GM12878 (cell line): ENCODE measurements around the gene TMBIM6. TPM values are rescaled to one million over a fixed set of nuclear protein-coding genes. Genes with fewer than 3 reads are reported as not detected.

Source experiments
- ATF7 ChIP-seq: fragments of 450-650 bp; IDR thresholded peaks from 2 replicates; pipeline ENCODE4 v1.6.1; 2016; ENCODE audit warnings: low read depth, mild to moderate bottlenecking
- EED ChIP-seq: sonication (generic); IDR thresholded peaks from 2 replicates; pipeline ENCODE4 v1.6.1; 2016; ENCODE audit warnings: antibody characterized with exemption, low read depth
- ESRRA ChIP-seq: IDR thresholded peaks from 2 replicates; pipeline ENCODE4 v1.6.1; 2012; ENCODE audit warnings: mild to moderate bottlenecking, low read length, improper control_type of control experiment
- FOXK2 ChIP-seq: fragments of 450-650 bp; IDR thresholded peaks from 2 replicates; pipeline ENCODE4 v1.6.1; 2017; ENCODE audit warnings: mild to moderate bottlenecking, moderate library complexity
- GABPA ChIP-seq: IDR thresholded peaks from 2 replicates; pipeline ENCODE4 v1.6.1; 2014; ENCODE audit warnings: antibody characterized with exemption, low read depth, mild to moderate bottlenecking, inconsistent platforms
- GATAD2B ChIP-seq: fragments of 450-650 bp; conservative IDR thresholded peaks from 2 replicates; pipeline ENCODE4 v1.6.1; 2017; ENCODE audit warnings: low read depth, mild to moderate bottlenecking, moderate library complexity
- MEF2A ChIP-seq: IDR thresholded peaks from 2 replicates; pipeline ENCODE4 v1.6.1; 2011; ENCODE audit warnings: low read depth, mild to moderate bottlenecking, low read length, moderate library complexity; ENCODE audit not compliant: insufficient read depth
- NFYA ChIP-seq: IDR thresholded peaks from 2 replicates; pipeline ENCODE4 v1.6.1; 2011; ENCODE audit warnings: low read depth, mild to moderate bottlenecking, low read length, improper control_type of control experiment, borderline replicate concordance
- NFYB ChIP-seq: IDR thresholded peaks from 2 replicates; pipeline ENCODE4 v1.6.1; 2011; ENCODE audit warnings: low read depth, mild to moderate bottlenecking, low read length, improper control_type of control experiment, moderate library complexity; ENCODE audit not compliant: insufficient read depth
- RELA ChIP-seq: fragments of 450-650 bp; IDR thresholded peaks from 2 replicates; pipeline ENCODE4 v1.8.0; 2014; ENCODE audit warnings: borderline replicate concordance; ENCODE audit not compliant: partially characterized antibody
- RELB ChIP-seq: fragments of 450-650 bp; IDR thresholded peaks from 2 replicates; pipeline ENCODE4 v1.6.1; 2017; ENCODE audit warnings: low read depth, mild to moderate bottlenecking, moderate library complexity
- RFX5 ChIP-seq: IDR thresholded peaks from 2 replicates; pipeline ENCODE4 v1.6.1; 2011; ENCODE audit warnings: low read depth, low read length, improper control_type of control experiment
- TCF7 ChIP-seq: IDR thresholded peaks from 2 replicates; pipeline ENCODE4 v1.6.1; 2014; ENCODE audit warnings: antibody characterized with exemption, borderline replicate concordance
- ZNF24 ChIP-seq: fragments of 450-650 bp; IDR thresholded peaks from 2 replicates; pipeline ENCODE4 v1.6.1; 2017; ENCODE audit warnings: antibody characterized with exemption, mild to moderate bottlenecking
- ZNF384 ChIP-seq: IDR thresholded peaks from 2 replicates; pipeline ENCODE4 v1.6.1; 2012; ENCODE audit warnings: low read depth, mild to moderate bottlenecking, low read length, improper control_type of control experiment, borderline replicate concordance
- ZSCAN29 ChIP-seq: fragments of 450-650 bp; IDR thresholded peaks from 2 replicates; pipeline ENCODE4 v1.6.1; 2017; ENCODE audit warnings: mild to moderate bottlenecking, moderate library complexity
- polyA plus RNA-seq, 11 experiments: library from polyadenylated mRNA; depleted of rRNA in 4 of 11; unstranded in 6 of 11; stranded (reverse) in 5 of 11; fragments of >200 nt; fragmentation: Nextera tagmentation in 4 of 11; fragmentation: Illumina TruSeq in 1 of 11; extraction: Ambion mirVana in 4 of 11; extraction: Trizol in 1 of 11; gene quantifications; 1 replicate in 1 of 11; 2 replicates in 10 of 11; pipeline versions ENCODE4 v1.2.1 to v1.2.3, GENCODE V29; 2011 to 2016; ENCODE audit warnings: inconsistent platforms in 2 of 11, missing spikeins in 2 of 11, low read depth in 1 of 11
- total RNA-seq, 4 experiments: library from RNA; depleted of rRNA in 3 of 4; stranded (reverse); fragments of >200 nt in 3 of 4; fragmentation: Illumina TruSeq in 1 of 4; extraction: Trizol in 1 of 4; gene quantifications; 2 replicates each; pipeline versions ENCODE4 v1.2.1 to v1.2.3, GENCODE V29; 2013 to 2021
- TF ChIP-seq, protein P1 (sequence below): IDR thresholded peaks from 2 replicates; pipeline ENCODE4 v1.6.1; 2012; ENCODE audit warnings: low read length, inconsistent platforms
- TF ChIP-seq, protein P2 (sequence below): IDR thresholded peaks from 2 replicates; pipeline ENCODE4 v1.6.1; 2012; ENCODE audit warnings: mild to moderate bottlenecking, low read depth, low read length
- TF ChIP-seq, protein P3 (sequence below): IDR thresholded peaks from 2 replicates; pipeline ENCODE4 v1.6.1; 2011; ENCODE audit warnings: mild to moderate bottlenecking, low read depth, low read length, moderate library complexity; ENCODE audit not compliant: insufficient replicate concordance
- TF ChIP-seq, protein P4 (sequence below): fragments of 150-350 bp; IDR thresholded peaks from 2 replicates; pipeline ENCODE4 v1.6.1; 2016; ENCODE audit warnings: low read depth, low read length

TMBIM6 gene
- total and polyA plus RNA-seq, 10 of the 15 experiments (the other 5 are each of a cell fraction or from before 2014, with no cell fraction given), result 224 to 1,192 (median 379) TPM

GRCh38 chr12:49811961-49812401 is 70.6 kb downstream of the TMBIM6 start (continued):
- TF ChIP-seq, protein P1, sequence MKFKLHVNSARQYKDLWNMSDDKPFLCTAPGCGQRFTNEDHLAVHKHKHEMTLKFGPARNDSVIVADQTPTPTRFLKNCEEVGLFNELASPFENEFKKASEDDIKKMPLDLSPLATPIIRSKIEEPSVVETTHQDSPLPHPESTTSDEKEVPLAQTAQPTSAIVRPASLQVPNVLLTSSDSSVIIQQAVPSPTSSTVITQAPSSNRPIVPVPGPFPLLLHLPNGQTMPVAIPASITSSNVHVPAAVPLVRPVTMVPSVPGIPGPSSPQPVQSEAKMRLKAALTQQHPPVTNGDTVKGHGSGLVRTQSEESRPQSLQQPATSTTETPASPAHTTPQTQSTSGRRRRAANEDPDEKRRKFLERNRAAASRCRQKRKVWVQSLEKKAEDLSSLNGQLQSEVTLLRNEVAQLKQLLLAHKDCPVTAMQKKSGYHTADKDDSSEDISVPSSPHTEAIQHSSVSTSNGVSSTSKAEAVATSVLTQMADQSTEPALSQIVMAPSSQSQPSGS, result no peak; the same call in 1 of the 2 replicates
- TF ChIP-seq NFYB, result no peak
- no peak for TF ChIP-seq RELA
- TF ChIP-seq NFYA, result no peak
- TF ChIP-seq ATF7, result peak; percentile 47; the same call in 1 of the 2 replicates
- TF ChIP-seq ESRRA, result no peak
- TF ChIP-seq ZNF384, result peak; percentile 57; the same call in 1 of the 2 replicates
- peak; percentile 48; the same call in 1 of the 2 replicates for TF ChIP-seq MEF2A
- TF ChIP-seq EED, result no peak
- TF ChIP-seq, protein P2, sequence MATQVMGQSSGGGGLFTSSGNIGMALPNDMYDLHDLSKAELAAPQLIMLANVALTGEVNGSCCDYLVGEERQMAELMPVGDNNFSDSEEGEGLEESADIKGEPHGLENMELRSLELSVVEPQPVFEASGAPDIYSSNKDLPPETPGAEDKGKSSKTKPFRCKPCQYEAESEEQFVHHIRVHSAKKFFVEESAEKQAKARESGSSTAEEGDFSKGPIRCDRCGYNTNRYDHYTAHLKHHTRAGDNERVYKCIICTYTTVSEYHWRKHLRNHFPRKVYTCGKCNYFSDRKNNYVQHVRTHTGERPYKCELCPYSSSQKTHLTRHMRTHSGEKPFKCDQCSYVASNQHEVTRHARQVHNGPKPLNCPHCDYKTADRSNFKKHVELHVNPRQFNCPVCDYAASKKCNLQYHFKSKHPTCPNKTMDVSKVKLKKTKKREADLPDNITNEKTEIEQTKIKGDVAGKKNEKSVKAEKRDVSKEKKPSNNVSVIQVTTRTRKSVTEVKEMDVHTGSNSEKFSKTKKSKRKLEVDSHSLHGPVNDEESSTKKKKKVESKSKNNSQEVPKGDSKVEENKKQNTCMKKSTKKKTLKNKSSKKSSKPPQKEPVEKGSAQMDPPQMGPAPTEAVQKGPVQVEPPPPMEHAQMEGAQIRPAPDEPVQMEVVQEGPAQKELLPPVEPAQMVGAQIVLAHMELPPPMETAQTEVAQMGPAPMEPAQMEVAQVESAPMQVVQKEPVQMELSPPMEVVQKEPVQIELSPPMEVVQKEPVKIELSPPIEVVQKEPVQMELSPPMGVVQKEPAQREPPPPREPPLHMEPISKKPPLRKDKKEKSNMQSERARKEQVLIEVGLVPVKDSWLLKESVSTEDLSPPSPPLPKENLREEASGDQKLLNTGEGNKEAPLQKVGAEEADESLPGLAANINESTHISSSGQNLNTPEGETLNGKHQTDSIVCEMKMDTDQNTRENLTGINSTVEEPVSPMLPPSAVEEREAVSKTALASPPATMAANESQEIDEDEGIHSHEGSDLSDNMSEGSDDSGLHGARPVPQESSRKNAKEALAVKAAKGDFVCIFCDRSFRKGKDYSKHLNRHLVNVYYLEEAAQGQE, result no peak
- no peak for TF ChIP-seq FOXK2
- TF ChIP-seq GABPA, result no peak
- TF ChIP-seq ZSCAN29, result no peak
- TF ChIP-seq GATAD2B, result no peak
- no peak for TF ChIP-seq ZNF24
- TF ChIP-seq TCF7, result no peak
- TF ChIP-seq RELB, result no peak
- TF ChIP-seq RFX5, result no peak
- TF ChIP-seq, protein P3, sequence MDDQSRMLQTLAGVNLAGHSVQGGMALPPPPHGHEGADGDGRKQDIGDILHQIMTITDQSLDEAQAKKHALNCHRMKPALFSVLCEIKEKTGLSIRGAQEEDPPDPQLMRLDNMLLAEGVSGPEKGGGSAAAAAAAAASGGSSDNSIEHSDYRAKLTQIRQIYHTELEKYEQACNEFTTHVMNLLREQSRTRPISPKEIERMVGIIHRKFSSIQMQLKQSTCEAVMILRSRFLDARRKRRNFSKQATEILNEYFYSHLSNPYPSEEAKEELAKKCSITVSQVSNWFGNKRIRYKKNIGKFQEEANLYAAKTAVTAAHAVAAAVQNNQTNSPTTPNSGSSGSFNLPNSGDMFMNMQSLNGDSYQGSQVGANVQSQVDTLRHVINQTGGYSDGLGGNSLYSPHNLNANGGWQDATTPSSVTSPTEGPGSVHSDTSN, result no peak
- TF ChIP-seq, protein P4, sequence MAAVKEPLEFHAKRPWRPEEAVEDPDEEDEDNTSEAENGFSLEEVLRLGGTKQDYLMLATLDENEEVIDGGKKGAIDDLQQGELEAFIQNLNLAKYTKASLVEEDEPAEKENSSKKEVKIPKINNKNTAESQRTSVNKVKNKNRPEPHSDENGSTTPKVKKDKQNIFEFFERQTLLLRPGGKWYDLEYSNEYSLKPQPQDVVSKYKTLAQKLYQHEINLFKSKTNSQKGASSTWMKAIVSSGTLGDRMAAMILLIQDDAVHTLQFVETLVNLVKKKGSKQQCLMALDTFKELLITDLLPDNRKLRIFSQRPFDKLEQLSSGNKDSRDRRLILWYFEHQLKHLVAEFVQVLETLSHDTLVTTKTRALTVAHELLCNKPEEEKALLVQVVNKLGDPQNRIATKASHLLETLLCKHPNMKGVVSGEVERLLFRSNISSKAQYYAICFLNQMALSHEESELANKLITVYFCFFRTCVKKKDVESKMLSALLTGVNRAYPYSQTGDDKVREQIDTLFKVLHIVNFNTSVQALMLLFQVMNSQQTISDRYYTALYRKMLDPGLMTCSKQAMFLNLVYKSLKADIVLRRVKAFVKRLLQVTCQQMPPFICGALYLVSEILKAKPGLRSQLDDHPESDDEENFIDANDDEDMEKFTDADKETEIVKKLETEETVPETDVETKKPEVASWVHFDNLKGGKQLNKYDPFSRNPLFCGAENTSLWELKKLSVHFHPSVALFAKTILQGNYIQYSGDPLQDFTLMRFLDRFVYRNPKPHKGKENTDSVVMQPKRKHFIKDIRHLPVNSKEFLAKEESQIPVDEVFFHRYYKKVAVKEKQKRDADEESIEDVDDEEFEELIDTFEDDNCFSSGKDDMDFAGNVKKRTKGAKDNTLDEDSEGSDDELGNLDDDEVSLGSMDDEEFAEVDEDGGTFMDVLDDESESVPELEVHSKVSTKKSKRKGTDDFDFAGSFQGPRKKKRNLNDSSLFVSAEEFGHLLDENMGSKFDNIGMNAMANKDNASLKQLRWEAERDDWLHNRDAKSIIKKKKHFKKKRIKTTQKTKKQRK, result no peak
